GM23338 (cell line): ENCODE data around the gene CACNG6. TPM values are rescaled to one million over a fixed set of nuclear protein-coding genes. Genes with fewer than 3 reads are reported as not detected.

ENCODE experiments used
- ATAC-seq: fragments of 200-7000 bp; cut with Tn5 transposase; 3 replicates; pipeline ENCODE4 v1.9.1; 2020
- DNase-seq: peaks from one replicate; pipeline ENCODE4 v3.0.0-alpha.2; 2015; ENCODE audit warnings: low spot score
- H2AFZ ChIP-seq: fragments of 200-600 bp; sonication (generic); 2 replicates; pipeline ENCODE4 v1.8.0; 2016; ENCODE audit warnings: antibody characterized with exemption, mild to moderate bottlenecking, moderate library complexity
- H3F3A ChIP-seq: fragments of 200-600 bp; sonication (generic); replicated peaks from 2 replicates; pipeline ENCODE4 v1.8.0; 2017; ENCODE audit warnings: antibody characterized with exemption, mixed run types, low read depth
- H3K27ac ChIP-seq: fragments of 200-600 bp; sonication (generic); 2 replicates; pipeline ENCODE4 v1.6.1; 2016; ENCODE audit warnings: low read depth
- H3K27me3 ChIP-seq: fragments of 200-600 bp; sonication (generic); 2 replicates; pipeline ENCODE4 v1.8.0; 2016; ENCODE audit warnings: mild to moderate bottlenecking, mixed run types, moderate library complexity; ENCODE audit not compliant: insufficient read depth
- H3K36me3 ChIP-seq: fragments of 200-600 bp; sonication (generic); 2 replicates; pipeline ENCODE4 v1.8.0; 2016; ENCODE audit warnings: mild to moderate bottlenecking; ENCODE audit not compliant: insufficient read depth
- H3K4me1 ChIP-seq: fragments of 200-600 bp; sonication (generic); 2 replicates; pipeline ENCODE4 v1.8.0; 2016; ENCODE audit warnings: mild to moderate bottlenecking, moderate library complexity; ENCODE audit not compliant: insufficient read depth
- H3K4me2 ChIP-seq: fragments of 200-600 bp; sonication (generic); 2 replicates; pipeline ENCODE4 v1.7.1; 2017; ENCODE audit warnings: mixed run types
- H3K4me3 ChIP-seq: fragments of 200-600 bp; sonication (generic); 2 replicates; pipeline ENCODE4 v1.6.1; 2016; ENCODE audit warnings: mixed run types
- H3K79me2 ChIP-seq: fragments of 200-600 bp; sonication (generic); replicated peaks from 2 replicates; pipeline ENCODE4 v1.8.0; 2017; ENCODE audit warnings: mild to moderate bottlenecking; ENCODE audit not compliant: insufficient read depth
- H3K9me2 ChIP-seq: fragments of 200-600 bp; sonication (generic); 2 replicates; pipeline ENCODE4 v1.8.0; 2017; ENCODE audit not compliant: insufficient read depth
- H4K20me1 ChIP-seq: fragments of 200-600 bp; sonication (generic); replicated peaks from 2 replicates; pipeline ENCODE4 v1.8.0; 2017; ENCODE audit warnings: mild to moderate bottlenecking; ENCODE audit not compliant: insufficient read depth
- H3K27ac Mint-ChIP-seq: 2 replicates; pipeline ENCODE4 v1.8.0; 2020; ENCODE audit warnings: inconsistent platforms, mild to moderate bottlenecking, moderate library complexity, mixed read lengths
- H3K27me3 Mint-ChIP-seq: 3 replicates; pipeline ENCODE4 v1.8.0; 2022; ENCODE audit warnings: low read depth, mild to moderate bottlenecking, moderate library complexity, mixed read lengths, inconsistent platforms; ENCODE audit not compliant: insufficient read depth, poor library complexity
- H3K36me3 Mint-ChIP-seq: 3 replicates; pipeline ENCODE4 v1.8.0; 2021; ENCODE audit warnings: low read depth, mild to moderate bottlenecking, inconsistent platforms, moderate library complexity, mixed read lengths
- H3K4me1 Mint-ChIP-seq: 3 replicates; pipeline ENCODE4 v1.8.0; 2020; ENCODE audit warnings: mild to moderate bottlenecking, inconsistent platforms, mixed read lengths
- H3K4me3 Mint-ChIP-seq: 3 replicates; pipeline ENCODE4 v1.8.0; 2021; ENCODE audit warnings: moderate library complexity, mild to moderate bottlenecking, inconsistent platforms, mixed read lengths
- H3K9me3 Mint-ChIP-seq: 3 replicates; pipeline ENCODE4 v1.8.0; 2020; ENCODE audit warnings: moderate library complexity, mild to moderate bottlenecking, inconsistent platforms, mixed read lengths
- CREB1 ChIP-seq: fragments of 250-450 bp; sonication (Bioruptor Pico); IDR thresholded peaks from 2 replicates; pipeline ENCODE4 v1.5.0; 2020; ENCODE audit warnings: low read depth, mild to moderate bottlenecking, moderate library complexity
- EZH2 ChIP-seq: fragments of 200-600 bp; sonication (generic); IDR thresholded peaks from one replicate; pipeline ENCODE4 v1.8.0; 2017; ENCODE audit warnings: antibody characterized with exemption, mild to moderate bottlenecking, low read depth; ENCODE audit not compliant: unreplicated experiment
- EZH2phosphoT487 ChIP-seq: fragments of 200-600 bp; sonication (generic); IDR thresholded peaks from one replicate; pipeline ENCODE4 v1.8.1; 2018; ENCODE audit warnings: antibody characterized with exemption; ENCODE audit not compliant: unreplicated experiment
- JUNB ChIP-seq: IDR thresholded peaks from one replicate; pipeline ENCODE4 v1.6.1; 2016; ENCODE audit warnings: antibody characterized with exemption; ENCODE audit not compliant: unreplicated experiment
- NANOG ChIP-seq: IDR thresholded peaks from 2 replicates; pipeline ENCODE4 v1.6.1; 2016; ENCODE audit warnings: antibody characterized with exemption, borderline replicate concordance
- POLR2AphosphoS5 ChIP-seq: IDR thresholded peaks from 2 replicates; pipeline ENCODE4 v1.6.1; 2016; ENCODE audit warnings: antibody characterized with exemption, low read depth
- STAT1 ChIP-seq: IDR thresholded peaks from one replicate; pipeline ENCODE4 v1.6.1; 2016; ENCODE audit warnings: antibody characterized with exemption; ENCODE audit not compliant: unreplicated experiment
- ZNF114 ChIP-seq: fragments of 250-450 bp; sonication (Bioruptor Pico); IDR thresholded peaks from 2 replicates; pipeline ENCODE4 v1.5.0; 2020; ENCODE audit warnings: mild to moderate bottlenecking, moderate library complexity
- ZNF331 ChIP-seq: fragments of 250-450 bp; sonication (Bioruptor Pico); IDR thresholded peaks from 2 replicates; pipeline ENCODE4 v1.5.0; 2020; ENCODE audit warnings: low read depth, mild to moderate bottlenecking, moderate library complexity
- polyA plus RNA-seq: library from polyadenylated mRNA; unstranded; fragments of >200 nt; fragmentation: Nextera tagmentation; extraction: Ambion mirVana; gene quantifications from 2 replicates; pipeline ENCODE4 v1.2.1, GENCODE V29; 2016
- total RNA-seq: library from RNA; depleted of rRNA; stranded (reverse); fragments of >200 nt; shearing (Covaris generic); gene quantifications from 2 replicates; pipeline ENCODE4 v1.2.3, GENCODE V29; 2014
- TF ChIP-seq, protein P1 (sequence below), 2 experiments: fragments of 200-600 bp in 1 of 2; sonication (generic) in 1 of 2; conservative IDR thresholded peaks; 2 replicates each; pipeline versions ENCODE4 v1.5.1 to v1.6.1; 2016 to 2017; ENCODE audit warnings: antibody characterized with exemption in 2 of 2, low read depth in 2 of 2, mild to moderate bottlenecking in 2 of 2, moderate library complexity in 1 of 2
- TF ChIP-seq, protein P2 (sequence below): IDR thresholded peaks from 2 replicates; pipeline ENCODE4 v1.6.1; 2016; ENCODE audit warnings: antibody characterized with exemption
- TF ChIP-seq, protein P3 (sequence below): IDR thresholded peaks from one replicate; pipeline ENCODE4 v1.6.1; 2018; ENCODE audit warnings: antibody characterized with exemption; ENCODE audit not compliant: unreplicated experiment

CACNG6 gene
- total and polyA plus RNA-seq, 2 experiments from 2014 or later, result 0.38 to 1.5 TPM

DNA sequence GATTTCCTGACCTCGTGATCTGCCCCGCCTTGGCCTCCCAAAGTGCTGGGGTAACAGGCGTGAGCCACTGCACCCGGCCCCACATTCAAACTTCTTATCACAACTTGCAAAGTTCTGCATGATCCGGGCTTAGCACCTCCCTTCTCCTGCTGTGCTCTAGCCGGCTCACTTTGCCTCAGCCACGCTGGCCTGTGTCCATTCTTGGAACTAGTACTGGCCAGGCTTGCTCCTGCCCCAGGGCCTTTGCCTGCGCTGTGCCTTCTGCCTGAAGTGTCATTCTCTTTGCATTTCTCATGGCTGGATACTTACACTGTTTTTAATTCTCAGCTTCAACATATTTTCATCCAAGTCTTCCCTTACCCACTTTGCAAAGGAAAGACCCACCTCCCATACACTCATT lies 29.9 kb downstream of the CACNG6 start:
- Mint-ChIP-seq H3K4me1 (peaks cover 16% of the 10 kb centered on the region), H3K27me3 (peaks cover 14% of the 10 kb centered on the region), H3K4me3 (no peak overlapping the region; the same call in 2 of the 3 replicates), H3K9me3 (no peaks in the 10 kb centered on the region; the same call in 1 of the 3 replicates), H3K27ac (no peak overlapping the region), H3K36me3 (no peaks in the 10 kb centered on the region; the same call in 2 of the 3 replicates)
- Histone ChIP-seq H4K20me1 (no peaks in the 10 kb centered on the region), H3K9me2 (no peaks in the 10 kb centered on the region), H3K79me2 (no peaks in the 10 kb centered on the region), H3K36me3 (no peaks in the 10 kb centered on the region), H3K4me3 (no peak overlapping the region), H3F3A (peaks cover 7% of the 10 kb centered on the region; the same call in 1 of the 2 replicates), H3K4me2 (no peak overlapping the region), H3K27me3 (no peaks in the 10 kb centered on the region), H3K27ac (no peak overlapping the region), H2AFZ (no peak overlapping the region), H3K4me1 (peaks cover 7% of the 10 kb centered on the region; the same call in 1 of the 2 replicates)
- TF ChIP-seq NANOG (no peak), POLR2AphosphoS5 (no peak), CREB1 (CRISPR knock-in tag) (no peak), STAT1 (no peak)
- TF ChIP-seq, protein P1, sequence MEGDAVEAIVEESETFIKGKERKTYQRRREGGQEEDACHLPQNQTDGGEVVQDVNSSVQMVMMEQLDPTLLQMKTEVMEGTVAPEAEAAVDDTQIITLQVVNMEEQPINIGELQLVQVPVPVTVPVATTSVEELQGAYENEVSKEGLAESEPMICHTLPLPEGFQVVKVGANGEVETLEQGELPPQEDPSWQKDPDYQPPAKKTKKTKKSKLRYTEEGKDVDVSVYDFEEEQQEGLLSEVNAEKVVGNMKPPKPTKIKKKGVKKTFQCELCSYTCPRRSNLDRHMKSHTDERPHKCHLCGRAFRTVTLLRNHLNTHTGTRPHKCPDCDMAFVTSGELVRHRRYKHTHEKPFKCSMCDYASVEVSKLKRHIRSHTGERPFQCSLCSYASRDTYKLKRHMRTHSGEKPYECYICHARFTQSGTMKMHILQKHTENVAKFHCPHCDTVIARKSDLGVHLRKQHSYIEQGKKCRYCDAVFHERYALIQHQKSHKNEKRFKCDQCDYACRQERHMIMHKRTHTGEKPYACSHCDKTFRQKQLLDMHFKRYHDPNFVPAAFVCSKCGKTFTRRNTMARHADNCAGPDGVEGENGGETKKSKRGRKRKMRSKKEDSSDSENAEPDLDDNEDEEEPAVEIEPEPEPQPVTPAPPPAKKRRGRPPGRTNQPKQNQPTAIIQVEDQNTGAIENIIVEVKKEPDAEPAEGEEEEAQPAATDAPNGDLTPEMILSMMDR (conservative IDR thresholded peaks at IDR 0.05; ENCODE audit: low read depth in 2 of 2), result no peak
- TF ChIP-seq, protein P2, sequence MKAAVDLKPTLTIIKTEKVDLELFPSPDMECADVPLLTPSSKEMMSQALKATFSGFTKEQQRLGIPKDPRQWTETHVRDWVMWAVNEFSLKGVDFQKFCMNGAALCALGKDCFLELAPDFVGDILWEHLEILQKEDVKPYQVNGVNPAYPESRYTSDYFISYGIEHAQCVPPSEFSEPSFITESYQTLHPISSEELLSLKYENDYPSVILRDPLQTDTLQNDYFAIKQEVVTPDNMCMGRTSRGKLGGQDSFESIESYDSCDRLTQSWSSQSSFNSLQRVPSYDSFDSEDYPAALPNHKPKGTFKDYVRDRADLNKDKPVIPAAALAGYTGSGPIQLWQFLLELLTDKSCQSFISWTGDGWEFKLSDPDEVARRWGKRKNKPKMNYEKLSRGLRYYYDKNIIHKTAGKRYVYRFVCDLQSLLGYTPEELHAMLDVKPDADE, result no peak
- no peak for DNase-seq
- no peak for ATAC-seq

DNA sequence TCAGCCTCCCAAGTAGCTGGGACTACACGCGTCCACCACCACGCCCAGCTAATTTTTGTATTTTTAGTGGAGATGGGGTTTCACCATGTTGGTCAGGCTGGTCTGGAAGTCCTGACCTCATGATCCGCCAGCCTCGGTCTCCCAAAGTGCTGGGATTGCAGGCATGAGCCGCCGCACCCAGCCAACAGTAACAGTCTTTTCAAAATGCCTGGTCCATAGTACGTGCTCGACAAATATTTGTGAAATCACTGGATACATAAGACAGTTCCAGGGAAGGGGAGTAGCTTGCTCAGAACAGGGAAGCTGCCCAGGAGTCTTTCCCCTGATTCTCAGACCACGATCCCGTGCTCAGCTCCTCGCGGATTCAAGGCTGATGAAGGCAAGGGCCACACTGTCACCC lies 30.5 kb downstream of the CACNG6 start:
- H3K79me2 ChIP-seq, result no peaks in the 10 kb centered on the region
- peaks cover 16% of the 10 kb centered on the region for H3K4me1 Mint-ChIP-seq
- H3K27ac ChIP-seq, result no peak overlapping the region
- H3K36me3 Mint-ChIP-seq, result no peaks in the 10 kb centered on the region; the same call in 2 of the 3 replicates
- peaks cover 7% of the 10 kb centered on the region; the same call in 1 of the 2 replicates for H3K4me1 ChIP-seq
- H3F3A ChIP-seq, result peaks cover 12% of the 10 kb centered on the region
- no peaks in the 10 kb centered on the region for H3K27me3 ChIP-seq
- H3K4me3 Mint-ChIP-seq, result no peak overlapping the region
- H3K27me3 Mint-ChIP-seq, result peaks cover 14% of the 10 kb centered on the region
- DNase-seq (no peak), ATAC-seq (no peak)
- no peak overlapping the region for H3K27ac Mint-ChIP-seq
- H3K36me3 ChIP-seq, result no peaks in the 10 kb centered on the region
- H4K20me1 ChIP-seq, result no peaks in the 10 kb centered on the region
- H3K9me3 Mint-ChIP-seq, result no peaks in the 10 kb centered on the region; the same call in 1 of the 3 replicates
- no peak overlapping the region for H3K4me3 ChIP-seq
- H2AFZ ChIP-seq, result no peak overlapping the region
- no peak overlapping the region for H3K4me2 ChIP-seq
- H3K9me2 ChIP-seq, result no peaks in the 10 kb centered on the region
- TF ChIP-seq JUNB, result no peak
- TF ChIP-seq ZNF331 (CRISPR knock-in tag), result no peak
- no peak for TF ChIP-seq POLR2AphosphoS5
- no peak for TF ChIP-seq STAT1
- TF ChIP-seq NANOG, result no peak
- TF ChIP-seq, protein P1 (conservative IDR thresholded peaks at IDR 0.05; ENCODE audit: low read depth in 2 of 2), result no peak
- TF ChIP-seq ZNF114, result no peak
- no peak for TF ChIP-seq EZH2phosphoT487
- TF ChIP-seq, protein P3, sequence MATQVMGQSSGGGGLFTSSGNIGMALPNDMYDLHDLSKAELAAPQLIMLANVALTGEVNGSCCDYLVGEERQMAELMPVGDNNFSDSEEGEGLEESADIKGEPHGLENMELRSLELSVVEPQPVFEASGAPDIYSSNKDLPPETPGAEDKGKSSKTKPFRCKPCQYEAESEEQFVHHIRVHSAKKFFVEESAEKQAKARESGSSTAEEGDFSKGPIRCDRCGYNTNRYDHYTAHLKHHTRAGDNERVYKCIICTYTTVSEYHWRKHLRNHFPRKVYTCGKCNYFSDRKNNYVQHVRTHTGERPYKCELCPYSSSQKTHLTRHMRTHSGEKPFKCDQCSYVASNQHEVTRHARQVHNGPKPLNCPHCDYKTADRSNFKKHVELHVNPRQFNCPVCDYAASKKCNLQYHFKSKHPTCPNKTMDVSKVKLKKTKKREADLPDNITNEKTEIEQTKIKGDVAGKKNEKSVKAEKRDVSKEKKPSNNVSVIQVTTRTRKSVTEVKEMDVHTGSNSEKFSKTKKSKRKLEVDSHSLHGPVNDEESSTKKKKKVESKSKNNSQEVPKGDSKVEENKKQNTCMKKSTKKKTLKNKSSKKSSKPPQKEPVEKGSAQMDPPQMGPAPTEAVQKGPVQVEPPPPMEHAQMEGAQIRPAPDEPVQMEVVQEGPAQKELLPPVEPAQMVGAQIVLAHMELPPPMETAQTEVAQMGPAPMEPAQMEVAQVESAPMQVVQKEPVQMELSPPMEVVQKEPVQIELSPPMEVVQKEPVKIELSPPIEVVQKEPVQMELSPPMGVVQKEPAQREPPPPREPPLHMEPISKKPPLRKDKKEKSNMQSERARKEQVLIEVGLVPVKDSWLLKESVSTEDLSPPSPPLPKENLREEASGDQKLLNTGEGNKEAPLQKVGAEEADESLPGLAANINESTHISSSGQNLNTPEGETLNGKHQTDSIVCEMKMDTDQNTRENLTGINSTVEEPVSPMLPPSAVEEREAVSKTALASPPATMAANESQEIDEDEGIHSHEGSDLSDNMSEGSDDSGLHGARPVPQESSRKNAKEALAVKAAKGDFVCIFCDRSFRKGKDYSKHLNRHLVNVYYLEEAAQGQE, result no peak
- TF ChIP-seq EZH2, result no peak
- TF ChIP-seq, protein P2, result no peak
- no peak for TF ChIP-seq CREB1 (CRISPR knock-in tag)
